Femur (tissue), 1 donor: Measurements from ENCODE around the gene CHST11.
"Not testable (repeated sequence)": the region's sequence is repeated elsewhere in the genome, so short reads cannot be mapped to it uniquely, and the experiment has no call there.

Experiments
- DNase-seq: peaks from one replicate; pipeline ENCODE4 v3.0.0-alpha.2; 2017

The CHST11 gene

DNA sequence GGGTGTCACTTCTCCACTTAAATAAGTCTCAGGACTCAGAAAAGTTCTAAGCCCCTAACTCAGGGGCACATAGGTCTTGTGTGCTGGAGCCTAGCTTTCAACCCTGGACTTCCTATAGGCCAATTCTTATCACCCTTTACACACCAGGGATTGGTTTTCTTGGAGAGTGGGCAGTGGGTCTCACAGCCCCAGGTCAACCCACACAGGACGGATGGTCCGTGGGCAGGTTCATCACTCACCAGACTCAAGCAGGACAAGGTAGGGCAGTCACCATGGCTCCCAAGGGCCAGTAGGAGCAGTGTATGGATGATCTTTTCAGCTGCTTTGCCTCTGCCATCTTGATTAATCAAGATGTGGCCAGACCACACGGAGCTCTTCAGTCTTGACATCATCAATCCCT is 268.9 kb downstream of the CHST11 start:
- DNase-seq = no peak

DNA sequence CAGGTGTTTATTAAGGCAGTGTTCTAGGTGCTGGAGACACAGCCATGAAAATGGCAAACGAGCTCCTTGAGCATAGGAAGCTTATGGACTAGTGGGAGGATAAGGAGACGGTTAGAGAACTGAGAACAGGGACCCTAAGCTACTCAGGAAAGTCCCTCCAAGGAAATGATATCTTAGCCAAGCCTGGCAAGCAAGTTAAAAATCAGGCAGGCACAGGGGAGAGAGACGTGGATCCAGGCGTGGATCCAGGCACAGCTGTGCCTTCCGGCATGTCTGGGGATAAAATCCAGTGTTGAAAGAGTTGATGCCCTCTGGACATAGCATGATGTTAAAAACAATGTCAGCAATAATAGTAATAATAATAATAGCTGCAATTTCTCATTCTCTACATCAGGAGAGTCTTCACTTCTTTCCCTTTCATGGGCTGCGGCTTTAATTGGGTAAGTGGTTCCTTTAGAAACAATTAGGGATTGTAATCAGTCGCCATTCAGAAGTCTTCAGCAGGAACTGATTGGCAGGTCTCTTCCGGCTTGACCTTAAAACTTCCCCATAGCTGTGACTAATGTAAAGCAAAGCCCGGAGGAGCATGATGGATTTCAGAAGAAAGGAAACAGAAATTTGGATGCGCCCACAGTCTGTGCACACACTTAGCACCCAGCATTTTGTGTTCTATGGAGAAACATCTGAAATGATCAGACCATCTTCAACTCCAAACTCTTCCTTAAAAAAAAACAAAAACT is 271.1 kb downstream of the CHST11 start:
- DNase-seq = no peak

DNA sequence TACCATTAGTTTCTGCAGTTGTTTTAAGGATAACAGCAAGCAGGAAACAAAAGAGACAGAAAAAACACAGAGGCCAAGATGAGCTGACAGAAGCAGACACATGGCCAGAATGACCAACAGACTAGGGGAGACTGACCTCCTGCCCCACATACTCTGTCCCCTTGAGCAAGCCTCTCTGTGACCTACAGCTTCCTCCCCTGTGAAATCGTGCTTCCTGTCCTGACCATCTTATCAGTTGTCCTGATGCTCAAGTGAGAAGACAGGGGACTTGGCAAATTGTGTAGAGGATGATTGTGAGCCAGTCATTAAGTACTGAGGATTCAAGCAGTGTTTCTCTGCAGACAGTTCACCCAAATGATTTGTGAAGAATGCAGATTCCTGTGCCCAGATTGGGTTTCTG is 272.3 kb downstream of the CHST11 start:
- no peak for DNase-seq

DNA sequence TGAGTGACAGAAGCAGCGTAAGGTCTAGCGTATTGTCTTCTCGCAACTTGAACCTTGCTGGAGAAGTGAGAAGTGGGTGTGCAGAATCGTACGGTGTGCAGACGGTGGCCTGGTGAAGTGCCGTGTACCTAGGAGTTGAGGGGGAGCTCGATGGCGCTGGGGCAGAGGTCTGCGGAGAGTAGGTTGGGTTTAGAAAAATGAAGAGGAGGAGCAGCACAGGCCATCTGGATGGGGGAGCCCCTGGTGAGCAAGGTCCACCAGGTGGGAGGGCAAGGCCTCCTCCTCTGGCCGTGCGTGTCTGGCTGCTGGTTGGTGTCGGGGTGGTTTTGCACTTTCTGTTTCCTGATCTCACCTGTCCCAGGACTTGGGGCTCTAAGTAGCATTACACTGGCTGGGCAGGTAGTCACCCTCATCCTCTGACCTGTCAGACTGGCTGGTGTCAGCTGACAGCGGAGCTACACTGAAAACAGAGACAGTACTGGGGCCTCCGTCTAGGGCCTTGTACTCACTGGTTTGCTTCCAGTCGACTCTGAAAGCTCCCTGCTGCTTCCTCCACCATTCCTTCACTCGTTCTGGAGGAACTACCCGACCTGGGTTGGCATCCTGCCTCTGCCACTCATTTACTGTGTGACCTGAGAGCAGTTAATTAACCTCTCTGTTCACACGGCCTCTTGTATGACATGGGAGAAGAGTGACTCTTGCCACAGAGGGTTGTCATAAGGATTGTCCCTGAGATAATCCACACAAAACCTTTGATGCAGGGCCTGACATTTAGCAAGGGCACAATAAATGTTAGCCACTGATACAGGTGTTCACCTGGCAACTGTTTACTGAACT is 273.1 kb downstream of the CHST11 start:
- no peak for DNase-seq

DNA sequence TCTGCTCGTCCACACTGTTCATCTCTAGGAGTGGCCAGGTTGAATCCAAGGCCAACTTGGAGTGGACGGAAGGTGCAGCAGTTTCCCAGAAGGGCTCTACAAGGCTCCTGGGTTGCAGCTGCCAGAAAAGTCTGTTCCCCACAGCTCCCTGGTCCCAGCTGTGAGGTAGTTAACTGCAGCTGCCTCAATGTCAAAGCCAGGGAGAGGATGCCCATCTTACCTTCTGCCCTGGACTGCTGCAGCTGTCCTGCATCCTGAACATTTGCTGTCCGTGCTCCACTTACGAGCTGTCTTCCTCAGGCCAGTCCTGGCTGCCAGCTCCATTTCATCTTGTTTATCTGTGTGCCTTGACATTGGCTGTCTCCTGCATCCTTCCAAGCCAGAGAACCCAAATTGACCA is 274.0 kb downstream of the CHST11 start:
- no peak for DNase-seq

DNA sequence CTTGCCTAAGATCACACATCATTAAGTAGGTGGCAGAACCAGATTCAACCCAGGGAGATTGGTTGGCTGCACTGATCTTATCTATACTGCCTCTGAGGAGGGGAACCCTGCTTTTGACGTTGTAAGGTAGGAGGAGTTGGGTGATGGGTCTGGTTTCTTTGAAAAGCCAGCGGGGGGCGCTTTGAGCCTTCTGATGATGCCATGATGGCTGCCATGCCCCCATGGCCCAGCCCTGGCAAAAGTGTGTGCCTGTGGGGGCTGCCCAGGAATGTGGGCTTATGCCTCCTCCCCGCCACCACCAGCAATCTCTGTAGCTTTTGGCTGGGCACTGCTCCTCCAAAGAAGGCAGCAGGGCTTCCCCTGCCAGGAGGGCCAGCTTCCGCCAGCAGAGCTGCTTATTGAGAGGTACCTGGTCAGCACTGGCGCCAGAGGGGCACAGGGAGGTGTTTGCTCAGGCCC is 277.0 kb downstream of the CHST11 start:
- DNase-seq = no peak

DNA sequence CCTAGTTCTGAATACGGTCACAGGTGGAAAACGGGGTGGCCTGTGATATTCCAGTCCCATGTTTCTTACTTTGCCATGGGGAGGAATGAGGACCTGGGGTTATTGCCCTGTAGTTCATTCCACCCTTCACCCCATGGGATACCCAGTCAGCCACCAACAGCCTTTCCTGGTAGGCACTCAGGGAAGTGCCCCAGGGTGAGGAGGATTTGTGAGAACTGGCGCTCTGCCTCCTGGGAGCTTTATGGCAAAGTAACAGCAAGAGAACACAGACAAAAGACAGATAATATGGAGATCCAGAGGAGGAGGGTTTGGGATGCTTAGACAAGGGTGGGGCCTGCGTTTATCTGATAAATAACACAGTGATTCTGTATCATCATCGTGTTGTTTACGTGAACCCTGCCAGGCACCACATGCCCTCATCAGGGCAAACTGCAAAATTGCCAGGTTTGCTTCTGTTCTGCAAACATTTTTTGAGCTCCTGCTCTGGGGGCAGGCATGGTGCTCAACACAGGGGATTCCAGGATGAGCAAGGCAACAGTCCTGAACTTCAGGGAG is 277.9 kb downstream of the CHST11 start:
- no peak for DNase-seq

DNA sequence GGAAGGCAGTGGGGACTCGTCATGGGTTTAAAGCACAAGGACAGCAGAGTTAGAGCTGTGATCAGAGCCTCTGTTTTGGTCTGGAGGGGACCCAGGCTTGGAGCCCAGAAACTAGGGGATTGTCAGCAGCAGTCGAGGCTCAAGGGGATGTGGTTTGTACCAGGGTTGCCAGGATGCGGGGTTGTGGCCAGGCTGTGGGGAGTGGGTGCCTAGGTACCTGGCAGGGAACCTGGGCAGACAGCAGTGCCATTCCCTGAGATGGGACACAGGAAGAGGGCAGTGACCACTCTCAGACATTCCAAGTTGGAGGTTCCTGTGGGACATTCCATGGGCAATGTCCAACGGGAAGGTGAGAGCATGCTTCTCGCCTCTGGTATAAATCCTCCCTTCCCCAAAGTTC is 279.1 kb downstream of the CHST11 start:
- no peak for DNase-seq

DNA sequence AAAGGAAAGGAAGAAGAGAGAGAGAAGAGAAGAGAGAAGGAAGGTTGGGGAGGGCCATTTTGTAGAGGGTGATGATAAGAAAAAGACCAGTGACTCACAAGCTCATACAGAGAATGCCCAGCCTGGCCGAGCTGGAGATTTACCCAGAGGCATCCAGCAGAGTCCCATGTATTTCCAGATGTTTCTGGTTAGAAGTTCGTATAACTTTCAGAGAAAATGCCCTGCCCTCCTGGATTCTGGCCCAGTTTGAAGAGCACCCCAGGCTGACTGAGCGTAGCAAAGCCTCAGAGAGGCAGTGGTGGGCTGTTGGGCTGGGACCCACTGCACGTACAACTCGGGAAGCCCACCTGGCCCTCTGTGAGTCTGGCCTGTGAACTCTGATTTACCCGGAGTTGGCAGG is 279.6 kb downstream of the CHST11 start:
- DNase-seq = peak; percentile 68

DNA sequence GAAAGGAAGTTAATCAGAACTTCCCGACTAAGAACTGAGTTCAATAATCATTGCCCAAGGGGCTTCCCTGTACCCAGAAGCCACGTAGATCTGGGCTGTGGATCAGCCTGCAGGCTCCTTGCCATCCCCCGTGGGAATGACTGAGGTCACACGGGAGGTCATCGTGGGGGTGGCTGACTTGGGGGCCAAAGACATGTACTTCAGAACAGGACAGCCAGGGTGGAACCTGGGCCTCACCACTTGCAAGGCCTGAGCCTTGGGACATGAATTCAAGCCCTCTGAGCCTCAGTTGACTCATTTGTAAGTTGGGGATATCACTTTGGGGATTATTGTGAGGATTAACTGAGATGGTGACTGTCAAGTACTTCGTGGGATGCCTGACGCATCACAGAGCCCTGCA is 280.4 kb downstream of the CHST11 start:
- DNase-seq = no peak

DNA sequence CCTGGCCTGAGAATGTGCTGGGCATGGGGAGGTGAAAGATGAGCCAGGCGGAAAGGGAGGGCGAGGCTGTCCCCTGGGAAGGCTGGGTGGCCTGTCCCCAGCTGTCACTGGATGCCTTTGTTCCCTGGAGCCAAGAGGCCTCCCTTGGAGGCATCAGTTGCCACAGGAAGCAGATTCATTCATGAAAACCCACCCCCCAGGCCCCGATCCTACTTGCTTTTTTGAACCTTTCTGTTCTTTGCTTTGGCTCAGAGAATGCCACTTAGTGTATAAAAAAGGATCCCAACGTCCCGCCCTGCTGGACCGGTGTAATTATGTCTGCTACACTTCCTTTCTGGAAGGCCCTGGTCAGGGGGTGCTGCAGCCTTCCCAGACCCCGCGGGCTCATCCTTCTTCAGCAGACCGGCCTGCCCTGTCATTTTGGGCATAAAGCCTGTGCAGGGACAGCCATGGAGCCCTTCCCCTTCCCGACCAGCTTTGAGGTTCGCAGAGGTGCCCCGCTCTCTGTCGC is 281.1 kb downstream of the CHST11 start:
- DNase-seq = peak; percentile 63

DNA sequence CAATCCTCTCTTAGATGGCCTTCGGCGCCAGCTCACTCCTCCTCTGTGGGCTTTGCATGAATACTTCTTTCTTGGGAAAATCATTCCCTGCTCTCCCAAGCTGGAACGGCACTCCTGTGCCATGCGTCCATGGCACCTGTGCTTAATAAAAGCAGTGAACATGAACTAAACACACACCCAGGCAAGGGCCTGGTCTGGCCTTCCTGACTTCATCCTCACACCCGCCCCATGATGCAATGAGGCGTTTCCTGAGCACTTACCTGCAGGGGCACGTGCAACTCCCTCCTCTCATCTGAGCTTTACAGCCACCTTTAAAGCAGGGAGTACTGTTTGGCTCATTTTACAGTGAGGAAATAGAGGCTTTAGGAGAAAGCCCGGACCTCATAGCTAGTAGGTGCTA is 281.6 kb downstream of the CHST11 start:
- no peak for DNase-seq

DNA sequence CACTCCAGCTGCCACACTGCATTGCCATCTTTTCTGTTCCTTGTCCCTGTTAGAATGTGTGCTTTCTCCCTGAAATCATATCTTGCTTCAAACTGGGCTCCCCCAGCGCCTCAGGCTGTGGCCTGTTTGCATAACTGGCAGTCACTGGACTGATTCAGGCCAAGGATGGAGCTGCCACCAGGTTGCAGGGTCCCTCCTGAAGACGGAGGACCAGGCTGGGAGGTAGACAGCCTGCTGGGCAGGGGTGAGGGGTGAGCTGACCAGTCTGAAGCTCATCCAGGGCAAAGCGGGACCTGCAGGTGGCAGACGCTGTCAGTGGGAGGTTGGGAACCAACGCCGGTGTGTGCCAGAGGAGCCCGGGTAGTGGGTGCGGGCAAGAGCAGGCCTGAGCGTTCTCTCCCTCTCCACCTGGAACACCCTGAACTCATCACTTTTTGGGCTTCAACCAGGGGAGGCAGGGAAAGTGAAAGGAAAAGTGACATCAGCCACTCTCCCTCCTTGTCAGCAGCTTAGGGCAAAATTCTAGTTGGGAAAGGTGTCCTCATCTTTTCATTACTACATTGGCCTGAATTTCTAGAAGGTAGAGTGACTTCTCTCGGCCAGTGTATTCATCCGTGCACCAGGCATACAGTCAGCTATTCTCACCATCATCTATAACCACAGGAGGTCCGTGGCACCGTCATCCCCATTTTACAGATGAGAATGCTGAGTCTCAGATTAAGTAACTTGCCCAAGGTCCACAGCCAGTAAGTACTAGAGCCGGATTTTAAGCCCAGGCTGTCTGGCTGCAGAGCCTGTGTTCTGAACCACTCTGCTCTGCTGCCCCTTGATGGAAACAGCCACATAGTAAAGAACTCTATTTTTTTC is 282.3 kb downstream of the CHST11 start:
- no peak for DNase-seq

DNA sequence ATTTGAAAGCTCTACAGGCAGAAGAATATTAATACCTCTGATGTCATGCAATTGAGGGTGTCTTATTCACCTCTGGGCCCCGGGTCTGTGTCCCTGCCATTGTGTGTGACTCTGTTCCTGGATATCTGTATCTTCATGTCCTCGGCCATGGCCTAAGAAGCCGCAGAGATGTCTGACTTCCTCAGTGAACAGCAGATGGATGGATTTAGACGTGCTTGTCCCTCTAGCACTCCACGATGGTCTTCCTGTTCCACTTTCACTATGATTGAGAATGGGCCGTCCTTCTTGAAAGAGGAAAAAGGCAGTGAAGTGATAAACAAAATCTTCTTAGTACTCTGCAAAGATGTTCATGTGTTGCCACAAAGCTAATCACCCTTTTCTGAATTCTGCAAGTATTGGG is 283.9 kb downstream of the CHST11 start:
- no peak for DNase-seq

DNA sequence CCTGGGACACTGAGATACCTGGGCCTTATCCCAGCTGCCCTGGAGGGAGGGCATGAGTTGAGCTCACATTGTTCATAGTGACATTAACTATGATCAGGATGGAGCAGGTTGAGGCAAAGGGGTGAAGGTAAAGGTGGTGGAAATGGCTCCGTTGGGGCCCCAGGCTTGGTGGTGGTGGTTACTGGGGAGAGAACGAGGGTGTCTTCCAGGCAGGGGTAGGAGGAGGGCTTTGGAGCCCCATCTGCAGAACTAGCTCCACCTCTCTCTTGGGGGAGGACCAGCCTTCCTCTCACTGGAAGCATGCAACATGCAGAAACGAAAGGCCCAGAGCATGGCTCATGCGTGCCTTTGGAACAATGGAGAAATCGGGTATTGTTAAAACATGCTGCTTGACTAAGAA is 284.3 kb downstream of the CHST11 start:
- no peak for DNase-seq

DNA sequence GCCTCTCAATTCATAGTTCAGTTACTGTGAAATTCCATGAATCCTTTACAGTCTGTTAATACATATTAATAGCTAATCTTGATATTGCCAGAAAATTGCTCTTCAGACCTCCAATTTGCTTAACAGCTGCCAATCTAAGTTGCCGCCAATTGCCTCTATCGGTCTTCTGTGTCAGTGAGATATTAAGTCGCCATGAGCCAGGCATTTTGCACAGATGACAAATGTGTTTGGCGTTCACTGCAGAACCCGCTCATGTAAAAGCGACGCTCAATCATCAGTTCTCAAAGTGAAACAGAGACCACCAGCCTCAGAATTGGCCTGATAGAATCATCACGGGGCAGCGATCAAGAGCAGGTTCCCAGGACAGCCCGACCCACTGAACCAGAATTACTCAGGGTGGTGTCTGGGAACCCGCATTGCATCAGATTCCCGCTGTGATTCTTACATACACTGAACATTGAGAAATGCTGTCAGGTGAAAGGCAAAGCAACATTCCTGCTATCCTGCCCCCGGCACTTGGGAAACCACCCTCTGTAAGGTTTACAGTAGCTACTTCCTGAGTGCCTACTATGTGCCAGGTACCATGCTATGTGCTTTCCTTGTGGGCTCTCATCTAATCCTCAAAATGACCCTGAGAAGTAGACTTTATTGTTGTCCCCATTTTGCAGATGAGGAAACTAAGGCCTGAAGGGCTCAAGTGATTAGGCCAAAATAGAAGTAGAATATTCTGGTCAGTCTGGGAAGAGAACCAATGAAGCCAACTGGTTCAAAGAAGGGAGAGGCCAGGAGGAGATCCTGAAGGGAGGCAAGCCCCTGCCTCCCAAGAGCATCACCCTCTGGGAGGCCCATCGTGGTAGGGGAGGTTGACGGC is 285.0 kb downstream of the CHST11 start:
- no peak for DNase-seq

DNA sequence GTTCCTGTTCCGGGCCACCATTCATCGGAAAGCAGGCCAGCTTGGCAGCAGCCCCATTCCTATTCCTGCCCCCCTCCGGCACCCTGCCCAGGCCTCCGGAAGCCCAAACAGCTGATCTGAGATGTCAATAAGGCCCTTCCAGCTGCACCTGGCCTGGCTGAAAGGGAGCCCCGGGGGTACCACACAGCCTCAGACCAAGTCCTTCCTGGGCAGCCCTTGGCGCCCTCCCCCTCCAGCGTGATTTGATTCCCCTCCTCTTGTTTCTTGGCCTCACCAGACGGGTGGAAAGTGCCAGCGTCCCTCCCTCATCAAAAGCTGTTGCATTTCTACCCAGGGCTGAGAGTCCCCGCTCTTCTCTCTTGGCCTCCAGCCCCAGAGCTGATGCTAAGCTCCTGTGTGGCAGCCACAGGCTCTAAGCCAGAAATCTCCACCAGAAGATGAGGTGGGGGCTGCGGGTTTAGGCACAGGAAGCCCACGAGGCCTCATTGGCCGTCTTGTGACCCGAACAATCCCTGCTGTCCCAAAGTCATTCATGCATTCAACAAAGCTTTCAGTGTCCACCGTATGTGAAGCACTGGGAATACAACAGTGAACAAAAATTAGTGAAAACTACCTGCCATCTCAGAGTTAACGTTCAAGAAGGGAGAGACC is 285.9 kb downstream of the CHST11 start:
- peak; percentile 78 for DNase-seq

DNA sequence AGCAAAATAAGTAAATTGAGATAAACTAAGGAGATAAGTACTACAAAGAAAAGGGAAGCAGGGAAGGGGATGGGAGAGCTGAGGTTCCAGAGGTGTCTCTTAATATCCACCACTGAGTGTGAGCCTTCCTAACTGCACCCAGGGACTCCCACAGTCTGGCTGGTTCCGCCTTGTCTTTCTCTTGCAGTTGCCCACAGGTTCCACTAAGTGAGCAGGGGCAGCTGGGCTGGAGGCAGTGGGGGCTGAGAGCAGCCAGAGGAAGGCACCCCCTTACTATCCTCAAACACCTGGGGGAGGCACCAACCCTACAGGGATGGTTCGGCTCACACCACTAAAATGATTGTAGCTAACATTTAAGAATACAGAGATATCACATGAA is 286.4 kb downstream of the CHST11 start:
- DNase-seq = no peak

DNA sequence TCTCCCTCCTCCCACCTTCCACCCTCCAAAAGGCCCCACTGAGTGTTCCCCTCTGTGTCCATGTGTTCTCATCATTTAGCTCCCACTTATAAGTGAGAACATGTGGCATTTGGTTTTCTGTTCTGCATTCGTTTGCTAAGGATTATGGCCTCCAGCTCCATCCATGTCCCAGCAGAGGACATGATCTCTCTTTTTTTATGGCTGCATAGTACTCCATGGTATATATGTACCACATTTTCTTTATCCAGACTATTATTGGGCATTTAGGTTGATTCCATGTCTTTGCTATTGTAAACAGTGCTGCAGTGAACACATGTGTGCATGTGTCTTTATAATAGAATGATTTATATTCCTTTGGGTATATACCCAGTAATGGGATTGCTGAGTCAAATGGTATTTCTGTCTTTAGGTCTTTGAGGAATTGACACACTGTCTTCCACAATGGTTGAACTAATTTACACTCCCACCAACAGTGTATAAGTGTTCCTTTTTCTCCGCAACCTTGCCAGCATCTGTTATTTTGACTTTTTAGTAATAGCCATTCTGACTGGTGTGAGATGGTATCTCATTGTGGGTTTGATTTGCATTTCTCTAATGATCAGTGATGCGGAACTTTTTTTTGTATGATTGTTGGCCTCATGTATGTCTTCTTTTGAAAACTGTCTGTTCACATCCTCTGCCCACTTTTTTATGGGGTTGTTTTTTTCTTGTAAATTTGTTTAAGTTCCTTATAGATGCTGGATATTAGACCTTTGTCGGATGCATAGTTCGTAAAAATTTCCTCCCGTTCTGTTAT is 287.2 kb downstream of the CHST11 start:
- not testable (repeated sequence) for DNase-seq

DNA sequence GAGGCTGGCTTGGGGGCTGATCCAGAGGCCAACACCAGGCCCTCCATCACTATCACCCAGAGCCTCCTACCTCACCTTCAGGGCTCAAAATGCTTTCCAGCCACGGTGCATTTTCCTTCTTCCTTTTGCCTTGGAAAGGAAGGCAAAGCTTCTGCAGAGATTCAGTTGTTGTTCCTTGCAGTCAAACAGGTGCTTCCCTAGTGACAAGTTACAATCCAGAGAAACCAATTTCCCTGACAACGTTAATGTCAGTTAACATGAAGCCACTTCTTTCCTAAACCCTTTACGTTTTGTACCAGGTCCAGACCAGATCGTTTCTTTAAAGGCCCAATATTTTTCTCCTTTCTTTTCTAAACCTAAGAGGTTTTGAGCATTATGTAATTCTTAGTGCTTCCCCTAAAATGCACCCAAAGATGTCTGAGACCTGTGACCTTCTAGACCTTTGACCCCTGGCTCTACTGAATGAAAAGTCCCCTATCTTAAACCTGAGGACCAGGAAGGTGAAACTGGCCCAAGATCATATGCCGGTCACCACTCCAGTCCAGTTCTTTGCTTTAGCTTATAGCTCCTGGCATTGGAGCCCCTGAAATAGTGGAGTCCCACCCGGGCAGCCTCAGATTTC is 289.8 kb downstream of the CHST11 start:
- no peak for DNase-seq
